ENCODE results near the gene ZNF804B.

The ZNF804B gene

DNA sequence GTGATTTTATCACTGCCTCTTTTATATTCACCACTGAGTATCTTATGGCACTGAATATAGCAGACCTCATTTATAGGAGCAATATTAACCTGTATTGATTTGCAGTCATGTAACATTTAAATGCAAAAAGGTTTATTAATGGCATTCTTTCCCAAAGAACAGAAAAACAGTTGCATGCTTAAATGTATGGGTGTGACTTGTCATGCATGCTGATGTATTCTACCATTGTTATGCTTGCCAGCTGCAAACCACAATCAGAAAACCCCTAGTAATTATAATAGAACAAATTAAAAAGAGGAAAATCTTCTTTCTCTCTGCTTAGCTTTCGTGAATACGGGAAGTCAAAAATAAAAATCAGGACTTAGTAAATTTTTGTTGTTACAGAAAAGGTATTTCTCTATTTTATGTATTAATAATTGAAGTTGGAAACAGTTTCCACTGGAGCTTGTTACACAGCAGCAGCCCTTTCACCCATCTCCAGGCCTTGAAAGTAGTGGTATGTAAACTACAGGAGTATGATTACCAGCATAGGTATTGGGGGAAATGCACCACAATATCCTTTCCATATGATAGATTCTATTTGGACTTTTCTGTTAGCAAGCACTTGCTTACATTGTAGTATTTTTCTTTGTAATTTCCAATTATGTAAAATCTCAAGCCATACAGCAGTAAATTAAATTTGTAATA is 183.5 kb downstream of the ZNF804B start:
- no peak overlapping the region for H3K4me3 ChIP-seq (ENCODE audit: low read depth, low read length)
- TF ChIP-seq CTCF (IDR thresholded peaks at IDR 0.05; ENCODE audit: control insufficient read depth, extremely low read depth, insufficient read depth) = no peak
- no peak for DNase-seq (ENCODE audit: low read depth)

GRCh38 chr7:88951826-88952225 is 192.3 kb downstream of the ZNF804B start:
- no peak overlapping the region for H3K4me3 ChIP-seq (ENCODE audit: low read depth, low read length)
- DNase-seq (ENCODE audit: low read depth) = no peak
- TF ChIP-seq CTCF (IDR thresholded peaks at IDR 0.05; ENCODE audit: control insufficient read depth, extremely low read depth, insufficient read depth) = no peak

DNA sequence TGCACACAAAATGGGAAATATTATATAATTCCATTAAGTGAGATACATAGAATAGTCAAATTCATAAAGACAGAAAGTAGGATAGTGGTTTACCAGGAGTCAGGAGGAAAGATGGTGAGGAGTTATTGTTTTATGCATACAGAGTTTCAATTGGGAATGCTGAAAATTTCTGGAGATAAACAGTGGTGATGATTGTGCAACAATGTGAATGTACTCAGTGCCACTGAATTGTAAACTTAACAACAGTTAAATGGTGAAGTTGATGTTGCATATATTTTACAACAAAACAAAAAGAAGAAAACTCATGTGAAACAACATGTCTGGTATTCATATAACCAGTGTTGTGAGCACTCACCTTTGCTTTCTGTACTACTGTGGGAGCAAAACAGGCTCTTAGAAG is 204.9 kb downstream of the ZNF804B start:
- no peak overlapping the region for H3K4me3 ChIP-seq (ENCODE audit: low read depth, low read length)
- no peak for DNase-seq (ENCODE audit: low read depth)
- TF ChIP-seq CTCF (IDR thresholded peaks at IDR 0.05; ENCODE audit: control insufficient read depth, extremely low read depth, insufficient read depth) = no peak

DNA sequence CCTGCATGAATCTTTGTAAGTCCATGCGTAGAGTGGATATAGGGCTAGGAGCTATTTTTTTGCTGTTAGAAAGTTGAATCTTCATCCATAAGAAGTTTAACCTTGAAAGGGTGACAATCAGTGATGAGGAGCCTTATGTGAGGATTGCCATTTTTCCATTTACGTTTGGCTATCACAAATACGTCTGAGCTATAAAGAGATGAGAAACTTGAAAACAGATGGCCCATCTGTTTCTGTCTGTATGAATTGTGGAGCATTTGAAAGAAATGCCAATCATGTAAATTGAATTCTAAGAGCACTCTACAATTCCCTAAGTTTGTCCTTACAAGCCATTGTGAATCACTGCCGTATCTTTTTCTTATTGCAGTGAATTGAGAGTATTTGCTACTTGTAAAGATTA is 205.9 kb downstream of the ZNF804B start:
- H3K4me3 ChIP-seq (ENCODE audit: low read depth, low read length) = no peak overlapping the region
- DNase-seq (ENCODE audit: low read depth) = no peak
- TF ChIP-seq CTCF (IDR thresholded peaks at IDR 0.05; ENCODE audit: control insufficient read depth, extremely low read depth, insufficient read depth) = no peak

- no peak overlapping the region for H3K4me3 ChIP-seq (ENCODE audit: low read depth, low read length)
- no peak for DNase-seq (ENCODE audit: low read depth)
- no peak for TF ChIP-seq CTCF (IDR thresholded peaks at IDR 0.05; ENCODE audit: control insufficient read depth, extremely low read depth, insufficient read depth)
Observed at GRCh38 chr7:88967432-88967831, 207.9 kb downstream of the ZNF804B start.

DNA sequence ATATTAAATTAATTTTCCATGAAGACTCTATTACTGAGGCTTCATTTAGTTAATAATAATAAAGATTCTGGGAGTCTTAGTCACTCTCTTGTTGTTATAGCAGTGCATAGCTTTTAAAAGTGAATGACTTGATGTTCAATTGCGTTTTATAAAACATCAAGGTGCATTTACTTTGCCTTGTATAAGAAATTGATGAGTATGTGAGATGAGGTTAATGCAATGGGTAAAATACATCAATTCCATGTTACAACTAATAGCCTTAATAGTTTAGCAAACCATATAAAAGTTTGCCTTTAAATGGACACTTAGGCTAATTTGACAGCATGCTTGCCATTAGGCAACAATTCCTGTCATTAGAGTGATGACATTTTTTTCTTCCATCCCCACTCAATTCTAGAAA is 209.7 kb downstream of the ZNF804B start:
- H3K4me3 ChIP-seq (ENCODE audit: low read depth, low read length) = no peak overlapping the region
- no peak for DNase-seq (ENCODE audit: low read depth)
- no peak for TF ChIP-seq CTCF (IDR thresholded peaks at IDR 0.05; ENCODE audit: control insufficient read depth, extremely low read depth, insufficient read depth)

GRCh38 chr7:88985295-88985694 is 225.8 kb downstream of the ZNF804B start:
- DNase-seq (ENCODE audit: low read depth) = no peak

More at GRCh38 chr7:88985295-88985694, 225.8 kb downstream of the ZNF804B start:
- no peak for TF ChIP-seq CTCF (IDR thresholded peaks at IDR 0.05; ENCODE audit: control insufficient read depth, extremely low read depth, insufficient read depth)
- no peak overlapping the region for H3K4me3 ChIP-seq (ENCODE audit: low read depth, low read length)

All from LNCaP clone FGC (cell line).